Activated CD8-positive, alpha-beta memory T cell treated with anti-CD3 and anti-CD28 coated beads, Interleukin-2, amount 50 U/mL, for 1 hour (primary cell): ENCODE results near the gene POLR2C.
"Not testable (repeated sequence)": the region's sequence is repeated elsewhere in the genome, so short reads cannot be mapped to it uniquely, and the experiment has no call there.

Experiments used
- DNase-seq: peaks from one replicate; pipeline ENCODE4 v3.0.0-alpha.2; 2020; ENCODE audit errors: extremely low read depth

Gene POLR2C

GRCh38 chr16:57479205-57479975 is 16.9 kb downstream of the POLR2C start:
- DNase-seq, result no peak

- DNase-seq, result no peak
Measured at GRCh38 chr16:57479976-57480753, 17.7 kb downstream of the POLR2C start.

- DNase-seq, result no peak
Measured at GRCh38 chr16:57480754-57481230, 18.3 kb downstream of the POLR2C start.

GRCh38 chr16:57481421-57481820 is 18.9 kb downstream of the POLR2C start:
- DNase-seq, result no peak

- DNase-seq, result no peak
Measured at GRCh38 chr16:57482845-57483545, 20.5 kb downstream of the POLR2C start.

GRCh38 chr16:57483725-57484514 is 21.4 kb downstream of the POLR2C start:
- no peak for DNase-seq

GRCh38 chr16:57484515-57485005 is 22.1 kb downstream of the POLR2C start:
- no peak for DNase-seq

GRCh38 chr16:57485091-57485915 is 22.8 kb downstream of the POLR2C start:
- DNase-seq, result no peak

GRCh38 chr16:57485916-57486857 is 23.7 kb downstream of the POLR2C start, which contains the start of gene DOK4:
Gene DOK4, minus strand, starts transcription at chr16:57486493. Its CDS starts 6,986 bp downstream, at chr16:57479507.
- peak; percentile 27 for DNase-seq

- no peak for DNase-seq
Measured at GRCh38 chr16:57486858-57487834, 24.7 kb downstream of the POLR2C start.

- no peak for DNase-seq
Measured at GRCh38 chr16:57489229-57489628, 26.8 kb downstream of the POLR2C start.

- no peak for DNase-seq
Measured at GRCh38 chr16:57493767-57494166, 31.3 kb downstream of the POLR2C start.

GRCh38 chr16:57497121-57497520 is 34.6 kb downstream of the POLR2C start:
- DNase-seq, result no peak

GRCh38 chr16:57498031-57498430 is 35.6 kb downstream of the POLR2C start:
- no peak for DNase-seq

- not testable (repeated sequence) for DNase-seq
Measured at GRCh38 chr16:57499941-57500340, 37.5 kb downstream of the POLR2C start.

- DNase-seq, result no peak
Measured at GRCh38 chr16:57500578-57501111, 38.2 kb downstream of the POLR2C start.

GRCh38 chr16:57501492-57501891 is 39.0 kb downstream of the POLR2C start:
- no peak for DNase-seq
